ENCODE measurements around the gene SPOCK3. TPM values are rescaled to one million over a fixed set of nuclear protein-coding genes. Genes with fewer than 3 reads are reported as not detected.
A peak's percentile ranks its signal among the peaks of the same experiment; 100 is the strongest.

Gene SPOCK3
- total RNA-seq (2016; rRNA removed; fragmentation: Illumina TruSeq; extraction: Trizol) (not detected in 2 replicates), polyA plus RNA-seq (2011; rRNA removed) (not detected in 2 replicates), polyA minus RNA-seq (2011; rRNA and poly(A)+ RNA removed; ENCODE audit: low replicate concordance) (not detected in 2 replicates), Bru-seq, nascent RNA (percentile 1 among the genes with signal in this experiment), BruChase-seq, experiment 1, labeled RNA remaining after a 6-hour chase (percentile 0 among the genes with signal in this experiment), BruChase-seq, experiment 2, labeled RNA remaining after a 2-hour chase (percentile 1 among the genes with signal in this experiment)
- total RNA-seq (2016; cell fraction: cytosol; rRNA removed; fragmentation: Illumina TruSeq; extraction: Trizol; ENCODE audit: low read depth): not detected in 2 replicates
- not detected in 2 replicates for total RNA-seq (2016; cell fraction: insoluble cytoplasmic fraction; rRNA removed; fragmentation: Illumina TruSeq; extraction: Trizol)
- not detected in 2 replicates for total RNA-seq (2016; cell fraction: membrane; rRNA removed; fragmentation: Illumina TruSeq; extraction: Trizol)
- not detected in 2 replicates for total RNA-seq (2016; cell fraction: nucleus; rRNA removed; fragmentation: Illumina TruSeq; extraction: Trizol)
- not detected in 2 replicates for polyA plus RNA-seq (2011; cell fraction: cytosol; rRNA removed)
- not detected in 2 replicates for polyA plus RNA-seq (2011; cell fraction: nucleus; rRNA removed)
- not detected in 2 replicates for polyA plus RNA-seq (2012)
- not detected in 2 replicates for polyA plus RNA-seq (2016; cell fraction: cytosol; fragmentation: Illumina TruSeq; extraction: Trizol; ENCODE audit: low read depth)
- polyA plus RNA-seq (2016; cell fraction: insoluble cytoplasmic fraction; fragmentation: Illumina TruSeq; extraction: Trizol; ENCODE audit: low read depth): not detected in 2 replicates
- polyA plus RNA-seq (2016; cell fraction: membrane; fragmentation: Illumina TruSeq; extraction: Trizol; ENCODE audit: low read depth): not detected in 2 replicates
- polyA plus RNA-seq (2016; cell fraction: nucleus; fragmentation: Illumina TruSeq; extraction: Trizol; ENCODE audit: insufficient read depth, low read depth): not detected in 2 replicates
- not detected in 2 replicates for polyA minus RNA-seq (2011; cell fraction: cytosol; rRNA and poly(A)+ RNA removed)
- polyA minus RNA-seq (2011; cell fraction: nucleus; rRNA and poly(A)+ RNA removed): not detected in 2 replicates
- long read RNA-seq, experiment 1: 0 reads
- long read RNA-seq, experiment 2: 0 reads

- 4% methylated on average over 23 of the region's 32 CpGs for WGBS (ENCODE audit: low lambda C conversion rate)
- DNase-seq (ENCODE audit: low spot score): no peak
- Histone ChIP-seq H3K36me3 (replicated peaks in 1 of 2; ENCODE audit: control insufficient read depth in 1 of 2, insufficient read depth in 2 of 2, low read length in 2 of 2) (no peaks in the 10 kb centered on the region), H2AFZ (ENCODE audit: low read length) (peak within 1 kb of the TSS; percentile 23), H3K27me3 (ENCODE audit: control insufficient read depth in 1 of 2, insufficient read depth in 2 of 2, low read length in 2 of 2) (peaks cover 0 to 24% of the 10 kb centered on the region in 2 experiments; a peak in 2 of 5 replicates), H3K79me2 (ENCODE audit: insufficient read depth, low read length) (no peaks in the 10 kb centered on the region), H3K4me1 (ENCODE audit: insufficient read depth, low read length) (no peaks in the 10 kb centered on the region; the same call in 1 of the 2 replicates), H3K27ac (ENCODE audit: extremely low read length, insufficient read depth, low read length) (no peak within 1 kb of the TSS), H3K4me2 (ENCODE audit: low read depth, low read length) (peak within 1 kb of the TSS; percentile 53), H4K20me1 (ENCODE audit: insufficient read depth, low read length) (no peaks in the 10 kb centered on the region), H3K9ac (ENCODE audit: insufficient read depth, low read depth, low read length) (no peak within 1 kb of the TSS), H3K9me3 (ENCODE audit: low read length) (no peaks in the 10 kb centered on the region), H3K4me3 (replicated peaks in 1 of 3; ENCODE audit: insufficient read depth in 1 of 3, low read depth in 2 of 3, low read length in 3 of 3) (peak within 1 kb of the TSS in 1 of 3 experiments; percentile 46; a peak in 1 of 6 replicates)
- BruUV-seq (replicated peaks): no TSS peak
- peak; percentile 95 for ATAC-seq
- FAIRE-seq: no peak
- intact Hi-C loops (cut with micrococcal nuclease; ENCODE audit: unreplicated experiment): no loop called here
- CTCF ChIA-PET (ENCODE audit: low intra/inter-chr PET ratio, low total read pairs): no interaction called here
- in situ Hi-C loops (cut with HindIII; ENCODE audit: extremely low pct_ligation_motif_present, low pct_unique_long_range_greater_than_20kb): no loop called here
- TF ChIP-seq EZH2 (conservative IDR thresholded peaks at IDR 0.05; ENCODE audit: low read depth, low read length) (peak; percentile 48; the same call in 1 of the 2 replicates), SOX6 (IDR thresholded peaks at IDR 0.05) (no peak), SOX6 (CRISPR knock-in tag; IDR thresholded peaks at IDR 0.05) (no peak), HMGXB4 (CRISPR knock-in tag; IDR thresholded peaks at IDR 0.05; ENCODE audit: borderline replicate concordance in 1 of 2, low read depth in 1 of 2) (no peak), U2AF1 (optimal IDR thresholded peaks at IDR 0.05; ENCODE audit: low read depth, low read length) (no peak), TCF7L2 (IDR thresholded peaks at IDR 0.05; ENCODE audit: low read depth, low read length) (no peak), MZF1 (CRISPR knock-in tag; IDR thresholded peaks at IDR 0.05; ENCODE audit: borderline replicate concordance) (no peak), SMARCC2 (IDR thresholded peaks at IDR 0.05) (no peak)
- POLR2A ChIA-PET: no interaction called here
Observed at GRCh38 chr4:167234316-167234881, at the start of gene SPOCK3. Gene SPOCK3 (minus strand): TSS chr4:167234494.
